Osteocyte (in vitro differentiated cells): ENCODE measurements around the gene MTSS2. TPM values are rescaled to one million over a fixed set of nuclear protein-coding genes. Genes with fewer than 3 reads are reported as not detected.

Experiments used
- DNase-seq: peaks from one replicate; pipeline ENCODE4 v3.0.0; 2021; ENCODE audit warnings: mixed read lengths; ENCODE audit not compliant: unreplicated experiment; ENCODE audit errors: extremely low spot score
- H3K27ac Mint-ChIP-seq: one replicate; pipeline ENCODE4 v1.8.0; 2021; ENCODE audit warnings: mild to moderate bottlenecking, mixed read lengths; ENCODE audit not compliant: unreplicated experiment
- H3K27me3 Mint-ChIP-seq: one replicate; pipeline ENCODE4 v1.8.0; 2021; ENCODE audit warnings: mixed read lengths; ENCODE audit not compliant: unreplicated experiment
- H3K36me3 Mint-ChIP-seq: one replicate; pipeline ENCODE4 v1.8.0; 2021; ENCODE audit warnings: mixed read lengths; ENCODE audit not compliant: unreplicated experiment
- H3K4me1 Mint-ChIP-seq: one replicate; pipeline ENCODE4 v1.8.0; 2021; ENCODE audit warnings: mixed read lengths; ENCODE audit not compliant: unreplicated experiment
- H3K4me3 Mint-ChIP-seq: one replicate; pipeline ENCODE4 v1.8.0; 2021; ENCODE audit warnings: mild to moderate bottlenecking, moderate library complexity, mixed read lengths; ENCODE audit not compliant: unreplicated experiment
- H3K9me3 Mint-ChIP-seq: one replicate; pipeline ENCODE4 v1.8.0; 2021; ENCODE audit warnings: mixed read lengths; ENCODE audit not compliant: unreplicated experiment
- CTCF ChIP-seq: fragments of 200-600 bp; sonication (generic); IDR thresholded peaks from 2 replicates; pipeline ENCODE4 v1.5.0; 2021; ENCODE audit warnings: antibody characterized with exemption, mild to moderate bottlenecking, moderate library complexity
- total RNA-seq: library from RNA; stranded (reverse); gene quantifications from 2 replicates; pipeline ENCODE4 v1.2.1, GENCODE V29; 2021

MTSS2 gene
- total RNA-seq, 1 donor from 2014 or later = 156 TPM

GRCh38 chr16:70711211-70712031, 25.6 kb upstream of the MTSS2 start:
- H3K4me1 Mint-ChIP-seq = peaks cover 79% of the 10 kb centered on the region
- H3K4me3 Mint-ChIP-seq = no peak overlapping the region
- DNase-seq = no peak
- H3K36me3 Mint-ChIP-seq = peaks cover 8% of the 10 kb centered on the region
- no peaks in the 10 kb centered on the region for H3K9me3 Mint-ChIP-seq
- no peak for TF ChIP-seq CTCF
- peak overlapping the region; percentile 39 for H3K27ac Mint-ChIP-seq
- no peaks in the 10 kb centered on the region for H3K27me3 Mint-ChIP-seq

GRCh38 chr16:70710422-70711210, 24.8 kb upstream of the MTSS2 start:
- no peak for DNase-seq
- Mint-ChIP-seq H3K4me3 (no peak overlapping the region), H3K36me3 (peaks cover 8% of the 10 kb centered on the region), H3K9me3 (no peaks in the 10 kb centered on the region), H3K4me1 (peaks cover 77% of the 10 kb centered on the region), H3K27me3 (no peaks in the 10 kb centered on the region), H3K27ac (peak overlapping the region; percentile 52)
- no peak for TF ChIP-seq CTCF

GRCh38 chr16:70709942-70710341, 24.1 kb upstream of the MTSS2 start:
- Mint-ChIP-seq H3K4me3 (no peak overlapping the region), H3K4me1 (peaks cover 77% of the 10 kb centered on the region), H3K27me3 (no peaks in the 10 kb centered on the region), H3K9me3 (no peaks in the 10 kb centered on the region), H3K27ac (peak overlapping the region; percentile 18), H3K36me3 (peaks cover 8% of the 10 kb centered on the region)
- no peak for TF ChIP-seq CTCF
- DNase-seq = no peak

GRCh38 chr16:70709457-70709856, 23.6 kb upstream of the MTSS2 start:
- peaks cover 8% of the 10 kb centered on the region for H3K36me3 Mint-ChIP-seq
- H3K9me3 Mint-ChIP-seq = no peaks in the 10 kb centered on the region
- DNase-seq = no peak
- TF ChIP-seq CTCF = no peak
- peak overlapping the region; percentile 18 for H3K27ac Mint-ChIP-seq
- H3K4me3 Mint-ChIP-seq = no peak overlapping the region
- peaks cover 77% of the 10 kb centered on the region for H3K4me1 Mint-ChIP-seq
- no peaks in the 10 kb centered on the region for H3K27me3 Mint-ChIP-seq
